Activated naive CD4-positive, alpha-beta T cell treated with anti-CD3 and anti-CD28 coated beads, Interleukin-2, amount 50 U/mL, for 72 hours (primary cell): Measurements from ENCODE around the gene LRP5. TPM values are rescaled to one million over a fixed set of nuclear protein-coding genes. Genes with fewer than 3 reads are reported as not detected.

ENCODE experiments used
- ATAC-seq, 2 donors: fragments of 150-1000 bp; cut with Tn5 transposase; 2 replicates each; pipeline ENCODE4 v1.10.0; 2021; ENCODE audit warnings: mild to moderate bottlenecking in 2 of 2, moderate library complexity in 2 of 2
- DNase-seq, 2 donors: peaks; one replicate each; pipeline ENCODE4 v3.0.0; 2021 to 2022; ENCODE audit warnings: low spot score in 2 of 2
- H3K27ac Mint-ChIP-seq, 2 donors: one replicate each; pipeline ENCODE4 v1.8.0; 2022; ENCODE audit warnings: mild to moderate bottlenecking in 2 of 2, mixed read lengths in 2 of 2
- H3K36me3 Mint-ChIP-seq, 2 donors: one replicate each; pipeline ENCODE4 v1.8.0; 2022; ENCODE audit warnings: mixed read lengths in 2 of 2
- H3K9me3 Mint-ChIP-seq, 2 donors: one replicate each; pipeline ENCODE4 v1.8.0; 2022; ENCODE audit warnings: mixed read lengths in 2 of 2
- total RNA-seq, 2 donors: library from RNA; stranded (reverse); gene quantifications; one replicate each; pipeline ENCODE4 v1.2.3, GENCODE V29; 2022

Gene LRP5
- total RNA-seq, 2 donors from 2014 or later: 8.7 to 14.1 TPM

DNA sequence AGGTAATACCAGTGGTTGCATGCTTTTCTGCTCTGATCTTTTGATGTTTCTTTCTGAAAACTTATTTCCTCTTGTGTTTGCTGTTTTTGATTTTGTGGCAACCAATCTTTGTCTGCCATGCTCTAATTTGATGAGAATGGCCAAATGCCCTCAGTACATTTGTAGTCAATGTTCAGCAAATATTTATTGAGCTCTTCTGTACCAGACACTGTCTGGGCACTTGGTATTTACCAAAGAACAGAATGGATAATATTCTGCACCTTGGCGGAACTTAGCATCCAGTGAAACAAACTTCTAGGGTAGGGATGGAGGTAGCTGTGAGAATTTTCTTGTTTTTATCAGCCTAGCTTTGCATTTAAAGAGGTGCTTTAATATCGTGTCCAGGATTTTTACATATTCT lies 167.8 kb downstream of the LRP5 start:
- DNase-seq (no peak), ATAC-seq (no peak)
- Mint-ChIP-seq H3K36me3 (peaks cover 0 to 58% of the 10 kb centered on the region in 2 donors), H3K9me3 (peaks cover 0 to 10% of the 10 kb centered on the region in 2 donors), H3K27ac (peak overlapping the region; percentile 17 to 44)

- Mint-ChIP-seq H3K9me3 (peaks cover 0 to 10% of the 10 kb centered on the region in 2 donors), H3K36me3 (peaks cover 0 to 62% of the 10 kb centered on the region in 2 donors), H3K27ac (peak overlapping the region in 1 of 2 donors; percentile 45)
- DNase-seq (no peak), ATAC-seq (no peak)
These were observed 168.6 kb downstream of the LRP5 start for GRCh38 chr11:68480852-68481510.

DNA sequence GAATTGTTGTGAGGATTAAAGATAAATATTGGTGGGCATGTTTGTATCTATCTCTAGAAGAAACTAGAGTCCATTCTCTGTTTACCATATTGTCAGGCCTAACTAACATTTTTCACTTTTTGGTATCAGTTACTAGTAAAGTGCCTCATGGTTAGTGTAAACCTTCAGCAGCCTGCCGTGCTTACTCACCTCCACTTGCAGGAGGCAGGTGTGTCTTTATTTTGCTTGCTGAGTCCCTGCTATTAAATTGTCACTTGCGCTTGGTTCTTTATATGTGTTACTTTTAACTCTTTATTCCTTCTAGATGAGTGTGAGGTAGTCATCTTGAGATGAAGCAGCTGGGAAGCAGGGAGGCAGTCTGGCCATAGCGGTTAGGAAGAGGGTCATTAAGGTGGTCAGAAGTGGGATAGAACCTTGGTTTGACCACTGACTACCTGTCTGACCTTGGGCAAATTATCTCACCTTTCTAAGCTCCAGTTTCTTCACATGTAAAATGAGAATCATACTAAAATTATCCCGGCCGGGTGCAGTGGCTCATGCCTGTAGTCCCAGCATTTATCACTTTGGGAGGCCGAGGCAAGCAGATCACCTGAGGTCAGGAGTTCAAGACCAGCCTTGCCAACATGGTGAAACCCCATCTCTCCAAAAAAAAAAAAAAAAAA lies 169.3 kb downstream of the LRP5 start:
- H3K27ac Mint-ChIP-seq: peak overlapping the region in 1 of 2 donors; percentile 45
- peaks cover 0 to 64% of the 10 kb centered on the region in 2 donors for H3K36me3 Mint-ChIP-seq
- peaks cover 0 to 10% of the 10 kb centered on the region in 2 donors for H3K9me3 Mint-ChIP-seq
- ATAC-seq: no peak
- no peak for DNase-seq

DNA sequence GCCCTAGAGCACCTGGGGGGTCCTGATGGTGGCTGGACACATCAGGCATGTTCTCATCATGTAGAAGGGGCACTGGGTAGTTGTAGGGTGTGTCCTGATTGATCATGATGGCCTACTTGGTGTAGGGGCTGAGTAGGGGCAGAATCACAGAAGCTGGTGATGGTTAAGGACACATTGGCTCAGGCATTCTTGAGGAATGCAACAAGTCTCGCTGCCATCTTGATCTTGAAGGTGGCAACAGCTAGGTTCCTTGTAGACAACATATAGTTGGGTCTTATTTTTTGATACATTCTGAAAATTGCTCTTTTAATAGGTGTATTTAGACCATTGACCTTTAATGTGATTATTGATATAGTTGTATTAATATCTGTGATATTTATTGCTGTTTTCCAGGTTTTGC lies 176.2 kb downstream of the LRP5 start:
- H3K9me3 Mint-ChIP-seq: peaks cover 0 to 4% of the 10 kb centered on the region in 2 donors
- H3K36me3 Mint-ChIP-seq: peaks cover 6 to 28% of the 10 kb centered on the region in 2 donors
- H3K27ac Mint-ChIP-seq: no peak overlapping the region
- no peak for DNase-seq
- ATAC-seq: no peak

GRCh38 chr11:68495220-68495729 lies 182.9 kb downstream of the LRP5 start:
- H3K9me3 Mint-ChIP-seq: no peaks in the 10 kb centered on the region

GRCh38 chr11:68495872-68496271 lies 183.5 kb downstream of the LRP5 start:
- H3K9me3 Mint-ChIP-seq: no peaks in the 10 kb centered on the region
- DNase-seq (no peak), ATAC-seq (no peak)
- H3K27ac Mint-ChIP-seq: no peak overlapping the region
- peaks cover 2 to 8% of the 10 kb centered on the region in 2 donors for H3K36me3 Mint-ChIP-seq

More at GRCh38 chr11:68495220-68495729, 182.9 kb downstream of the LRP5 start:
- no peak overlapping the region for H3K27ac Mint-ChIP-seq
- DNase-seq (no peak), ATAC-seq (no peak)
- H3K36me3 Mint-ChIP-seq: peaks cover 5 to 6% of the 10 kb centered on the region in 2 donors

GRCh38 chr11:68497761-68498160 lies 185.4 kb downstream of the LRP5 start:
- peaks cover 0 to 6% of the 10 kb centered on the region in 2 donors for H3K9me3 Mint-ChIP-seq
- ATAC-seq: no peak

DNA sequence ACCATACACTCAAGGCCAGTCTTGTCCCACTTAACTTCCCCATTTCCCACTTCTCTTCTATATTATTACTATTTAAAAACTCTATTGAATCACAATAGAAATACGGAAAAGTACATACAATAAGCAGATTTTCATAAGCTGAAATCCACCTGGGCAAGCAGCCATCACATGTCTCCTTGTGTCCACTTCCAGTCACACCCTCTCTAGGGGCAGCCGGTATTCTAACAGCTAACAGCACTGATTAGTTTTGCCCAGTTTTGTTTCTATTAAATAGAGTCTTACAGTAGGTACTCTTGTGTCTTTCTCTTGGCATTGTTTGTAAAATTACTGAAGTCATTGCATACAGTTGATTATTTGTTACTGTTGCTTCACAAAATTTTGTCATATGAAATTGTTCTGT lies 185.9 kb downstream of the LRP5 start:
- Mint-ChIP-seq H3K36me3 (peaks cover 0 to 15% of the 10 kb centered on the region in 2 donors), H3K9me3 (peaks cover 0 to 6% of the 10 kb centered on the region in 2 donors), H3K27ac (no peak overlapping the region)
- DNase-seq (no peak), ATAC-seq (no peak)

More at GRCh38 chr11:68497761-68498160, 185.4 kb downstream of the LRP5 start:
- DNase-seq: no peak
- no peak overlapping the region for H3K27ac Mint-ChIP-seq
- peaks cover 0 to 15% of the 10 kb centered on the region in 2 donors for H3K36me3 Mint-ChIP-seq

Other genes starting within 250 kb of the LRP5 start
- gene CHKA, start 191.2 kb upstream of the LRP5 start, total RNA-seq: 10 to 100 TPM in 1 of 2 donors, 1 to 10 TPM in 1; 9.5 to 30.2 TPM
- gene KMT5B, start 99.3 kb upstream of the LRP5 start, total RNA-seq: 10 to 100 TPM; 21.9 to 46.5 TPM
- 10 to 100 TPM; 31.7 to 36.5 TPM for gene C11orf24, start 40.6 kb upstream of the LRP5 start, total RNA-seq
- gene PPP6R3, start 148.2 kb downstream of the LRP5 start, total RNA-seq: 100 to 1,000 TPM; 118 to 149 TPM